Neutrophil (primary cell): ENCODE results near the gene STIM2.

ENCODE experiments used
- H3K27ac ChIP-seq: fragments of 200-600 bp; sonication (generic); 2 replicates; pipeline ENCODE4 v1.5.1; 2016; ENCODE audit warnings: mild to moderate bottlenecking, moderate library complexity
- H3K27me3 ChIP-seq: fragments of 200-600 bp; sonication (generic); 2 replicates; pipeline ENCODE4 v1.6.0; 2016; ENCODE audit warnings: mild to moderate bottlenecking
- H3K36me3 ChIP-seq: fragments of 200-600 bp; sonication (generic); 2 replicates; pipeline ENCODE4 v1.5.1; 2017
- H3K4me1 ChIP-seq, 2 experiments: fragments of 200-600 bp in 1 of 2; sonication (generic) in 1 of 2; 1 replicate in 1 of 2; 2 replicates in 1 of 2; pipeline versions ENCODE4 v1.5.1 to v1.6.1; 2013 to 2016; ENCODE audit warnings: low read depth in 1 of 2, low read length in 1 of 2, mild to moderate bottlenecking in 1 of 2, moderate library complexity in 1 of 2; ENCODE audit not compliant: control insufficient read depth in 1 of 2, insufficient read depth in 1 of 2
- H3K4me3 ChIP-seq, 2 experiments: fragments of 200-600 bp in 1 of 2; sonication (generic) in 1 of 2; 1 replicate in 1 of 2; 2 replicates in 1 of 2; pipeline ENCODE4 v1.5.1; 2013 to 2016; ENCODE audit warnings: low read depth in 1 of 2, low read length in 1 of 2, mild to moderate bottlenecking in 1 of 2, moderate library complexity in 1 of 2
- H3K9me3 ChIP-seq: fragments of 200-600 bp; sonication (generic); 2 replicates; pipeline ENCODE4 v1.5.1; 2016
- CTCF ChIP-seq: fragments of 200-600 bp; sonication (generic); IDR thresholded peaks from 2 replicates; pipeline ENCODE4 v1.5.1; 2016; ENCODE audit warnings: antibody characterized with exemption

The STIM2 gene

GRCh38 chr4:26931966-26932365 is 71.3 kb downstream of the STIM2 start:
- no peak for TF ChIP-seq CTCF
- no peaks in the 10 kb centered on the region for H3K4me1 ChIP-seq
- H3K4me3 ChIP-seq, result no peak overlapping the region
- H3K9me3 ChIP-seq, result no peaks in the 10 kb centered on the region
- no peaks in the 10 kb centered on the region for H3K36me3 ChIP-seq
- H3K27me3 ChIP-seq, result no peaks in the 10 kb centered on the region
- H3K27ac ChIP-seq, result no peak overlapping the region

- H3K27ac ChIP-seq, result no peak overlapping the region
- TF ChIP-seq CTCF, result no peak
- H3K4me3 ChIP-seq, result no peak overlapping the region
- H3K4me1 ChIP-seq, result no peaks in the 10 kb centered on the region
- no peaks in the 10 kb centered on the region for H3K9me3 ChIP-seq
- no peaks in the 10 kb centered on the region for H3K27me3 ChIP-seq
- no peaks in the 10 kb centered on the region for H3K36me3 ChIP-seq
Observed at GRCh38 chr4:26935397-26935796, 74.8 kb downstream of the STIM2 start.

- H3K27me3 ChIP-seq, result no peaks in the 10 kb centered on the region
- H3K9me3 ChIP-seq, result no peaks in the 10 kb centered on the region
- no peaks in the 10 kb centered on the region for H3K36me3 ChIP-seq
- no peak overlapping the region for H3K27ac ChIP-seq
- H3K4me1 ChIP-seq, result no peaks in the 10 kb centered on the region
- H3K4me3 ChIP-seq, result no peak overlapping the region
- TF ChIP-seq CTCF, result no peak
Observed at GRCh38 chr4:26936284-26937065, 75.8 kb downstream of the STIM2 start.

- H3K27me3 ChIP-seq, result no peaks in the 10 kb centered on the region
- H3K9me3 ChIP-seq, result no peaks in the 10 kb centered on the region
- no peaks in the 10 kb centered on the region for H3K36me3 ChIP-seq
- H3K4me1 ChIP-seq, result no peaks in the 10 kb centered on the region
- no peak overlapping the region for H3K4me3 ChIP-seq
- no peak for TF ChIP-seq CTCF
- H3K27ac ChIP-seq, result no peak overlapping the region
Observed at GRCh38 chr4:26937139-26937538, 76.5 kb downstream of the STIM2 start.

GRCh38 chr4:26937567-26937966 is 76.9 kb downstream of the STIM2 start:
- no peaks in the 10 kb centered on the region for H3K36me3 ChIP-seq
- no peaks in the 10 kb centered on the region for H3K27me3 ChIP-seq
- H3K9me3 ChIP-seq, result no peaks in the 10 kb centered on the region
- TF ChIP-seq CTCF, result no peak
- H3K27ac ChIP-seq, result no peak overlapping the region
- H3K4me1 ChIP-seq, result no peaks in the 10 kb centered on the region
- no peak overlapping the region for H3K4me3 ChIP-seq
